22Rv1 (cell line): ENCODE results near the gene ZMAT5.

Experiments
- ZFX ChIP-seq: fragments of 450-650 bp; IDR thresholded peaks from 2 replicates; pipeline ENCODE4 v1.6.1; 2017; ENCODE audit warnings: antibody characterized with exemption, borderline replicate concordance
- TF ChIP-seq, protein P1 (sequence below): fragments of 450-650 bp; IDR thresholded peaks from 2 replicates; pipeline ENCODE4 v1.5.1; 2017; ENCODE audit warnings: mild to moderate bottlenecking

DNA sequence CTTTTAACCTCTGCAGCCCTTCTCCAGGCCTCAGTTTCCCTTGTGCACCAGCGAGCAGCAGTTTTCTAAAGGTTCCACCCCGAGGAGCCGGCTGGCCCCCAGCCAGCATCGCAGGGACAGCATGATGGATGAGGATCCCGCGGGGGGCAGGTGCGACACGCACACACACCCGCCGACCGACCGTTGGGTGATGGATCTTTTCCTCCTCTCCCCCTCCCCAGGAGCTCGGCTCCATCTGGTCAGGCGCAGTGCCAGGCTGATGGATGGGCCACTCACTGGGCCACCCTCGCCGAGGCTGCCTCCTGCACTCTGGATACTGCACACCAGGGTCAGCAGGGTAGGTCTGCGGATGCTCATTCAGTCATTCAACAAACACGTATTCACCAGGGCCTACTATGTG, 59.8 kb downstream of the ZMAT5 start:
- TF ChIP-seq, protein P1, sequence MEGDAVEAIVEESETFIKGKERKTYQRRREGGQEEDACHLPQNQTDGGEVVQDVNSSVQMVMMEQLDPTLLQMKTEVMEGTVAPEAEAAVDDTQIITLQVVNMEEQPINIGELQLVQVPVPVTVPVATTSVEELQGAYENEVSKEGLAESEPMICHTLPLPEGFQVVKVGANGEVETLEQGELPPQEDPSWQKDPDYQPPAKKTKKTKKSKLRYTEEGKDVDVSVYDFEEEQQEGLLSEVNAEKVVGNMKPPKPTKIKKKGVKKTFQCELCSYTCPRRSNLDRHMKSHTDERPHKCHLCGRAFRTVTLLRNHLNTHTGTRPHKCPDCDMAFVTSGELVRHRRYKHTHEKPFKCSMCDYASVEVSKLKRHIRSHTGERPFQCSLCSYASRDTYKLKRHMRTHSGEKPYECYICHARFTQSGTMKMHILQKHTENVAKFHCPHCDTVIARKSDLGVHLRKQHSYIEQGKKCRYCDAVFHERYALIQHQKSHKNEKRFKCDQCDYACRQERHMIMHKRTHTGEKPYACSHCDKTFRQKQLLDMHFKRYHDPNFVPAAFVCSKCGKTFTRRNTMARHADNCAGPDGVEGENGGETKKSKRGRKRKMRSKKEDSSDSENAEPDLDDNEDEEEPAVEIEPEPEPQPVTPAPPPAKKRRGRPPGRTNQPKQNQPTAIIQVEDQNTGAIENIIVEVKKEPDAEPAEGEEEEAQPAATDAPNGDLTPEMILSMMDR = no peak
- TF ChIP-seq ZFX = no peak
